ENCODE measurements around the gene NFU1. TPM values are rescaled to one million over a fixed set of nuclear protein-coding genes. Genes with fewer than 3 reads are reported as not detected.

NFU1 gene
- polyA plus RNA-seq (2013, experiment 1 of 2), result 107 TPM
- polyA plus RNA-seq (2013, experiment 2 of 2), result 109 TPM

- Histone ChIP-seq H4K91ac (ENCODE audit: low read length) (peak within 1 kb of the TSS; percentile 95), H3K27me3 (ENCODE audit: control insufficient read depth in 1 of 2, insufficient read depth in 1 of 2, low read length in 2 of 2) (no peaks in the 10 kb centered on the region), H3K4ac (ENCODE audit: low read depth in 1 of 2, low read length in 2 of 2) (peak within 1 kb of the TSS; percentile 93 to 99), H3K9ac (ENCODE audit: low read length) (peak within 1 kb of the TSS; percentile 95), H2BK120ac (ENCODE audit: low read depth, low read length) (no peak within 1 kb of the TSS), H3K9me3 (ENCODE audit: control insufficient read depth, low read length) (no peaks in the 10 kb centered on the region), H4K8ac (ENCODE audit: low read length) (peak within 1 kb of the TSS; percentile 98), H3K4me3 (ENCODE audit: insufficient read depth in 1 of 2, low read depth in 1 of 2, low read length in 2 of 2) (peak within 1 kb of the TSS; percentile 89 to 94), H3K23ac (ENCODE audit: low read length in 2 of 2) (no peak within 1 kb of the TSS), H2BK5ac (ENCODE audit: low read depth, low read length, poor library complexity, severe bottlenecking) (peak within 1 kb of the TSS; percentile 24), H3K4me1 (ENCODE audit: control insufficient read depth, insufficient read depth, low read depth, low read length) (peaks cover 7% of the 10 kb centered on the region), H3K14ac (ENCODE audit: low read length in 2 of 2) (peak within 1 kb of the TSS in 1 of 2 experiments; percentile 98), H3K79me1 (replicated peaks; ENCODE audit: low read length, poor library complexity, severe bottlenecking) (peaks cover 10% of the 10 kb centered on the region), H2BK15ac (ENCODE audit: low read depth, poor library complexity, severe bottlenecking) (peak within 1 kb of the TSS; percentile 62), H2AFZ (ENCODE audit: low read depth, low read length) (peak within 1 kb of the TSS; percentile 92), H2BK12ac (ENCODE audit: low read length in 2 of 2) (no peak within 1 kb of the TSS), H3K18ac (ENCODE audit: low read depth in 1 of 2, low read length in 2 of 2) (peak within 1 kb of the TSS; percentile 87 to 98), H2AK5ac (ENCODE audit: low read length, severe bottlenecking) (peak within 1 kb of the TSS; percentile 45), H3K4me2 (ENCODE audit: low read length, poor library complexity, severe bottlenecking) (peak within 1 kb of the TSS; percentile 92), H3K27ac (ENCODE audit: low read length, poor library complexity, severe bottlenecking) (peak within 1 kb of the TSS; percentile 69), H3K36me3 (ENCODE audit: control insufficient read depth in 1 of 2, insufficient read depth in 2 of 2, low read depth in 1 of 2, low read length in 2 of 2) (peaks cover 0 to under 1% of the 10 kb centered on the region in 2 experiments)
- DNase-seq, result peak; percentile 97
- 1% methylated on average over 60 of the region's 60 CpGs for WGBS
Observed at GRCh38 chr2:69436938-69437750, at the start of gene NFU1. TSS of gene NFU1 (minus strand) at chr2:69437435. CDS start at chr2:69437422, 13 bp downstream.

- Histone ChIP-seq H3K36me3 (ENCODE audit: control insufficient read depth in 1 of 2, insufficient read depth in 2 of 2, low read depth in 1 of 2, low read length in 2 of 2) (peaks cover 17 to 77% of the 10 kb centered on the region in 2 experiments), H2BK12ac (ENCODE audit: low read length in 2 of 2) (no peak overlapping the region), H3K9ac (ENCODE audit: low read length) (no peak overlapping the region), H3K4ac (ENCODE audit: low read depth in 1 of 2, low read length in 2 of 2) (no peak overlapping the region), H3K27me3 (ENCODE audit: control insufficient read depth in 1 of 2, insufficient read depth in 1 of 2, low read length in 2 of 2) (no peaks in the 10 kb centered on the region), H4K8ac (ENCODE audit: low read length) (no peak overlapping the region), H3K4me1 (ENCODE audit: control insufficient read depth, insufficient read depth, low read depth, low read length) (peaks cover 8% of the 10 kb centered on the region), H3K79me1 (replicated peaks; ENCODE audit: low read length, poor library complexity, severe bottlenecking) (peaks cover 16% of the 10 kb centered on the region), H2BK120ac (ENCODE audit: low read depth, low read length) (no peak overlapping the region), H3K9me3 (ENCODE audit: control insufficient read depth, low read length) (no peaks in the 10 kb centered on the region), H3K18ac (ENCODE audit: low read depth in 1 of 2, low read length in 2 of 2) (no peak overlapping the region), H3K23ac (ENCODE audit: low read length in 2 of 2) (no peak overlapping the region), H3K14ac (ENCODE audit: low read length in 2 of 2) (no peak overlapping the region), H2BK5ac (ENCODE audit: low read depth, low read length, poor library complexity, severe bottlenecking) (no peak overlapping the region), H3K4me2 (ENCODE audit: low read length, poor library complexity, severe bottlenecking) (peak overlapping the region; percentile 11), H3K4me3 (ENCODE audit: insufficient read depth in 1 of 2, low read depth in 1 of 2, low read length in 2 of 2) (no peak overlapping the region), H2AK5ac (ENCODE audit: low read length, severe bottlenecking) (no peak overlapping the region), H2BK15ac (ENCODE audit: low read depth, poor library complexity, severe bottlenecking) (no peak overlapping the region), H2AFZ (ENCODE audit: low read depth, low read length) (no peak overlapping the region), H4K91ac (ENCODE audit: low read length) (no peak overlapping the region), H3K27ac (ENCODE audit: low read length, poor library complexity, severe bottlenecking) (peak overlapping the region; percentile 38)
- no peak for DNase-seq
- WGBS, result 100% methylated on average over 2 of the region's 3 CpGs
Observed at GRCh38 chr2:69483696-69484095, 46.5 kb upstream of the NFU1 start.

DNA sequence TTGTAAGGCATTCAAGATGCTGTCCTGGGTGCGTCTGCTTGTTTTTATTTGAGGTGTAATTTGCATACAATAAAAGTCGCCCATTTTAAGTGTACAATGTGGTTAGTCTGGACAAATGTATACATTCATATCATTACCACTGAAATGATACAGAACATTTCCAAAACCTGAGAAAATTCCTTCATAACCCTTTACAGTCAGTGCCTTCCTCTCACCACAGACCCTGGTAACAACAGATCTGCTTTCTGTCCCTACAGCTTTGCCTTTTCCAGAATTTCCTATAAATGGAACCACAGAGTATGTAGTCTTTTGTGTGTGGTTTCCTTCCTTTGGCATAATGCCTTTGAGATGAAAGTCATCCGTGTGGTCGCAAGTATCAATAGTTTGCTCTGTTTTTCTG, 45.8 kb upstream of the NFU1 start:
- H2BK120ac ChIP-seq (ENCODE audit: low read depth, low read length), result no peak overlapping the region
- H3K79me1 ChIP-seq (replicated peaks; ENCODE audit: low read length, poor library complexity, severe bottlenecking), result peaks cover 16% of the 10 kb centered on the region
- no peaks in the 10 kb centered on the region for H3K9me3 ChIP-seq (ENCODE audit: control insufficient read depth, low read length)
- no peak overlapping the region for H3K4me2 ChIP-seq (ENCODE audit: low read length, poor library complexity, severe bottlenecking)
- H2AFZ ChIP-seq (ENCODE audit: low read depth, low read length), result no peak overlapping the region
- H3K36me3 ChIP-seq (ENCODE audit: control insufficient read depth in 1 of 2, insufficient read depth in 2 of 2, low read depth in 1 of 2, low read length in 2 of 2), result peaks cover 17 to 78% of the 10 kb centered on the region in 2 experiments
- no peak overlapping the region for H2BK15ac ChIP-seq (ENCODE audit: low read depth, poor library complexity, severe bottlenecking)
- H3K9ac ChIP-seq (ENCODE audit: low read length), result no peak overlapping the region
- no peak overlapping the region for H3K4ac ChIP-seq (ENCODE audit: low read depth in 1 of 2, low read length in 2 of 2)
- no peak overlapping the region for H3K14ac ChIP-seq (ENCODE audit: low read length in 2 of 2)
- H3K4me1 ChIP-seq (ENCODE audit: control insufficient read depth, insufficient read depth, low read depth, low read length), result peaks cover 8% of the 10 kb centered on the region
- no peak overlapping the region for H3K23ac ChIP-seq (ENCODE audit: low read length in 2 of 2)
- no peak overlapping the region for H4K8ac ChIP-seq (ENCODE audit: low read length)
- H2BK5ac ChIP-seq (ENCODE audit: low read depth, low read length, poor library complexity, severe bottlenecking), result no peak overlapping the region
- WGBS, result 100% methylated on average over 2 of the region's 4 CpGs
- H3K18ac ChIP-seq (ENCODE audit: low read depth in 1 of 2, low read length in 2 of 2), result no peak overlapping the region
- no peak overlapping the region for H2AK5ac ChIP-seq (ENCODE audit: low read length, severe bottlenecking)
- H2BK12ac ChIP-seq (ENCODE audit: low read length in 2 of 2), result no peak overlapping the region
- H3K27ac ChIP-seq (ENCODE audit: low read length, poor library complexity, severe bottlenecking), result peak overlapping the region; percentile 34
- no peak for DNase-seq
- no peak overlapping the region for H4K91ac ChIP-seq (ENCODE audit: low read length)
- H3K27me3 ChIP-seq (ENCODE audit: control insufficient read depth in 1 of 2, insufficient read depth in 1 of 2, low read length in 2 of 2), result no peaks in the 10 kb centered on the region
- H3K4me3 ChIP-seq (ENCODE audit: insufficient read depth in 1 of 2, low read depth in 1 of 2, low read length in 2 of 2), result no peak overlapping the region

- DNase-seq, result no peak
- H3K27me3 ChIP-seq (ENCODE audit: control insufficient read depth in 1 of 2, insufficient read depth in 1 of 2, low read length in 2 of 2), result no peaks in the 10 kb centered on the region
- peaks cover 17 to 80% of the 10 kb centered on the region in 2 experiments for H3K36me3 ChIP-seq (ENCODE audit: control insufficient read depth in 1 of 2, insufficient read depth in 2 of 2, low read depth in 1 of 2, low read length in 2 of 2)
Observed at GRCh38 chr2:69482471-69482870, 45.2 kb upstream of the NFU1 start.

More at GRCh38 chr2:69482471-69482870, 45.2 kb upstream of the NFU1 start:
- no peak overlapping the region for H3K23ac ChIP-seq (ENCODE audit: low read length in 2 of 2)
- H2BK5ac ChIP-seq (ENCODE audit: low read depth, low read length, poor library complexity, severe bottlenecking), result no peak overlapping the region
- H2AK5ac ChIP-seq (ENCODE audit: low read length, severe bottlenecking), result no peak overlapping the region
- H3K18ac ChIP-seq (ENCODE audit: low read depth in 1 of 2, low read length in 2 of 2), result no peak overlapping the region
- no peak overlapping the region for H3K4me2 ChIP-seq (ENCODE audit: low read length, poor library complexity, severe bottlenecking)
- no peak overlapping the region for H4K91ac ChIP-seq (ENCODE audit: low read length)
- H2BK15ac ChIP-seq (ENCODE audit: low read depth, poor library complexity, severe bottlenecking), result no peak overlapping the region
- no peak overlapping the region for H3K27ac ChIP-seq (ENCODE audit: low read length, poor library complexity, severe bottlenecking)
- H2BK120ac ChIP-seq (ENCODE audit: low read depth, low read length), result no peak overlapping the region
- H3K9me3 ChIP-seq (ENCODE audit: control insufficient read depth, low read length), result no peaks in the 10 kb centered on the region
- peaks cover 16% of the 10 kb centered on the region for H3K79me1 ChIP-seq (replicated peaks; ENCODE audit: low read length, poor library complexity, severe bottlenecking)
- H3K9ac ChIP-seq (ENCODE audit: low read length), result no peak overlapping the region
- no peak overlapping the region for H3K4ac ChIP-seq (ENCODE audit: low read depth in 1 of 2, low read length in 2 of 2)
- no peak overlapping the region for H4K8ac ChIP-seq (ENCODE audit: low read length)
- peaks cover 8% of the 10 kb centered on the region for H3K4me1 ChIP-seq (ENCODE audit: control insufficient read depth, insufficient read depth, low read depth, low read length)
- H3K4me3 ChIP-seq (ENCODE audit: insufficient read depth in 1 of 2, low read depth in 1 of 2, low read length in 2 of 2), result no peak overlapping the region
- no peak overlapping the region for H2BK12ac ChIP-seq (ENCODE audit: low read length in 2 of 2)
- no peak overlapping the region for H2AFZ ChIP-seq (ENCODE audit: low read depth, low read length)
- H3K14ac ChIP-seq (ENCODE audit: low read length in 2 of 2), result no peak overlapping the region
- 93% methylated on average over 3 of the region's 3 CpGs for WGBS

Measured in mesenchymal stem cell (in vitro differentiated cells and primary cell).